Activated effector memory CD4-positive, alpha-beta T cell treated with Interleukin-2 at 50 U/mL for 16 hours (primary cell): ENCODE results near the gene SF3B1.
"Not testable (repeated sequence)": the region's sequence is repeated elsewhere in the genome, so short reads cannot be mapped to it uniquely, and the experiment has no call there.

Experiments used
- DNase-seq: peaks from one replicate; pipeline ENCODE4 v3.0.0-alpha.2; 2020

SF3B1 gene

GRCh38 chr2:197432527-197432926 is 2.3 kb downstream of the SF3B1 start:
- not testable (repeated sequence) for DNase-seq

DNA sequence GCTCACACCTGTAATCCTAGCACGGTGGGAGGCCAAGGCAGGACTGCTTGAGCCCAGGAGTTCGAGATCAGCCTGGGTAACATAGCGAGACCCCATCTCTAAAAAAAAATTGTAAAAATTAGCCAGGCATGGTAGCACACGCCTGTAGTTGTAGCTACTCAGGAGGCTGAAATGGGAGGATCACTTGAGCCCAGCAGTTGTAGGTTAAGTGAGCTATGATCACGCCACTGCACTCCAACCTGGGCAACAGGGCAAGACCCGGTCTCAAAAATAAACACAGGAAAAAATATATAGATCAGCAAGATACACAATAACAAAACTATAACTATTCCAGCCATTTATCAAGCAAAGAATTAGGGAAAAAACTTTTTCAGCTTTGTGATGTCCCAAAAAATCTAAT is 3.0 kb downstream of the SF3B1 start:
- DNase-seq = no peak

DNA sequence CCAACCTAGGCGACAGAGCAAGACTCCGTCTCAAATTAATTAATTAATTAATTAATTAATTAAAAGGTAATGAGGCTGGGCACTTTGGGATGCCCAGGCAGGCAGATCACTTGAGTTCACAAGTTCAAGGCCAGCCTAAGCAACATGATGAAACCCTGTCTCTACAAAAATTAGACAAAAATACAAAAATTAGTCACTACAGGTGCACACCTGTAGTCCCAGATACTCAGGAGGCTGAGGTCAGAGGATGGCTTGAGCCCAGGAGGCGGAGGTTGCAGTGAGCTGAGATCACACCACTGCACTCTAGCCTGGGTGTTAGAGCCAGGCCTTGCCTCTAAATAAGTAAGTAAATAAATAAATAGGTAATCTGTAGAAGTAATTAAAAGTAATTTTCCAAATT is 6.8 kb downstream of the SF3B1 start:
- no peak for DNase-seq

DNA sequence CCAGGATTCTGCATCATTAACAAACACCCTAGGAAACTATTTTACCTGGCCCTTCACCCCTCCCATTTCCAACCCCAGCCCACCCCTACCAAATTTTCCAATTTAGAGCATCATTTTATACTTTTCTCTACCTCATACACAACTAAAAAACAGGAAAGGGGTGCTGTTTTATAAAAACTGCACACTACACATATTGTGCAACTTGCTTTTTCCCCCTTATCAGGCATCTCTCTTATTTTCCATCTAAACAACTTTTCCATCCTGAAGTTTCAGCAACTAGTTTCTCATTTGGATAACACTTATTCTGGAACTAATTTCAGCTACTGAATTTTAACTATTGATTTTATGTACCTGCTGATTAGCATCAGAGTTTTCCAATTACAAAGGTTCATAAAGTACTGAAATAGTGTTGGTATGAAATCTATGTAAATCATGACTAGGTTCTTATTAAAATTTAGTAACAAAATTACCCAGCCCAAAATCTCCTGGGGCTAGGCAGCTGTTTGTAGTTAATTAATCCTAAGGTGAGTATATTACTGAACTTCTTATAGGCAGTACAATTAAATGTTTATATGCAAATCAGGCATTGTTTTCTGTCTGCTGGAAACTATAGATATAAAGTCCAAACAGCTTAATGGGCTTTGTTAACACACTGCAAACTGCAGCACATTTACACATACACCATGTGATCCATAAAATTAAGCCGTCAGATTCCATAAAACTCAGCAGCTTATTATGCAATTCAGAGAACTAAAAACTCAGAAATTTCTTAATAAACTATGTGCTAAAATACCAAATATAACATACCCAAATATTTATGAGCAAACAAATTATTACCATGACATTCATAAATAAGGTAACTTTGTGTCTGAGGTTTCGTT is 7.9 kb downstream of the SF3B1 start:
- no peak for DNase-seq

DNA sequence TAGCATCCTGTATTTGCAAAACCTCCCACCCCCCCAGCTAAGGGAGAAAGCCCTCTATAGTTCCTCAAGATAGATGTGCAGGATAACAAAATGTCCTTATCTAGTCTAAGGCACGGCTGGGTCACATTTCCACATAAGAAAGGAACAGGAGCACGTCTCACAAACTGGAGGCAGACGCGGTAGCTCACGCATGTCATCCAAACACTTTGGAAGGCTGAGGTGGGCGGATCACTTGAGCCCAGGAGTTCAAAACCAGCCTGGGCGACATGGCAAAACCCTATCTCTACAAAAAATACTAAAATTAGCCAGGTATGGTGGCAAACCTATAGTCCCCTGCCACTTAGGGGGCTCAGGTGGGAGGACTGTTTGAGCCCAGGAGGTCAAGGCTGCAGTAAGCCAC is 9.3 kb downstream of the SF3B1 start:
- no peak for DNase-seq

DNA sequence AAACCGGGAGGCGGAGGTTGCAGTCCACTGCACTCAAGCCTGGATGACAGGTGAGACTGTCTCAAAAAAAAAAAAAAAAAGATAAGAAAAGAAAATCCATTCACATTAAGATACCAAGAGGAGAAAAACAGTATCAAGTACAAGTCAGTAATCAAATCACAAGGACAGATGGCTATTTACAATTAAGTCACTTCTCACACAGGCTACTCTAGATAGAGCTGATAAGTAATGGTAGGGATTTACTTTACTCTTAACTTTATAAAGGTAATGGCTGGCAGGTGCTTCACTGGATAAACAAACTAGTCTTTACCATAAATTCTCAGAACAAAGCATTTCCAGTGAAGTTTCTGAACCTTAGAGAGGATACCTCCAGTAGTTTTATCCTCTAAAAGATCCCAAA is 11.5 kb downstream of the SF3B1 start:
- no peak for DNase-seq

GRCh38 chr2:197419438-197419837 is 15.4 kb downstream of the SF3B1 start:
- no peak for DNase-seq

GRCh38 chr2:197416268-197416667 is 18.6 kb downstream of the SF3B1 start:
- no peak for DNase-seq

DNA sequence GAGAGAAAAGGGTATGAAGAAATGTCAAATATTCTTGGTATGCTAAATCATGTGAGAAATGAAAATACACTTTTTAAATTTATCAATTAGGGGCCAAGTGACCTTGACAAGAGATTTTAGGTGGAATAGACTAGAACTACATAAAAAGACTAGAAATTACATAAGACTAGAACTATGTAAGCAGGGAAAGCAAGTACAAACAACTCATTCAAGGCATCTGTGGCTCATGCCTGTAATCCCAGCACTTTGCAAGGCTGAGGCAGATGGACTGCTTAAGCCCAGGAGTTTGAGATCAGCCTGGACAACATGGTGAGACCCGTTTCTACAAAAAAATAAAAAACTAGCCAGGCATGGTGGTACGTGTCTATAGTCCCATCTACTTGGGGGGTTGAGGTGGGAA is 20.3 kb downstream of the SF3B1 start:
- no peak for DNase-seq

DNA sequence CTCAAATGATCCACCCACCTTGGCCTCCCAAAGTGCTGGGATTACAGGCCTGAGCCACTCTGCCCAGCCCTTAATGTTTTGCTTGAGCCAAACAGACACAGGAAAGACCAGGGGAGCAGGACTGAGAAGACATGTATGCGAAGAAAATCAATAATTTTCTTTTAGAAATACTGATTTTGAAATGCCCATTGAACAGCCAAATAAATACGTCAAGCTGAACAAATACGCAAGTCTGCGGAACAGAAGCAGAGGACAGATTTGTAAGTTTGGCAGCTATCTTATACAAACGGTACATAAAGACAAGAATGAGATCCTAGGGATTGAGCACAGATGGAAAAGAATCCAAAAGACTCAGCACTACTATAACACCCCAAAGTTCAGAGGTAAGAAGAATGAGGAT is 20.8 kb downstream of the SF3B1 start:
- no peak for DNase-seq

DNA sequence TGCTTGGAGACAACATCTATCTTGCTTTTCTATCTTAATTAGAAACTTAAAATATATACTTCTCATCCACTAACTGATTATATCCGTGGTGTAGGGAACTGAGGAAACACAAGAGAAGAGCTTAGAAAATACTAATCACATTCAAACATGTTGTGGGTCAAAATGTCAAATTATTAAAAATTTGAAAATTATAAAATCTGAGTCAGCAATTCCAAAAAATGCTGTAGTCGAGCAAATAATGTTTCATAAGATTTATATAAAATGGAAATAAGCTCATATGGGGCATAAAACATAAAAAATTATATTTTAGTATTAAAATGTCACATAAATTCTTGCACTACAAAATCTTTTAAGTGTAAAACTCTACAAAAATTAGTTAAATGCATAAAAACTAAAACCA is 29.2 kb downstream of the SF3B1 start:
- no peak for DNase-seq

DNA sequence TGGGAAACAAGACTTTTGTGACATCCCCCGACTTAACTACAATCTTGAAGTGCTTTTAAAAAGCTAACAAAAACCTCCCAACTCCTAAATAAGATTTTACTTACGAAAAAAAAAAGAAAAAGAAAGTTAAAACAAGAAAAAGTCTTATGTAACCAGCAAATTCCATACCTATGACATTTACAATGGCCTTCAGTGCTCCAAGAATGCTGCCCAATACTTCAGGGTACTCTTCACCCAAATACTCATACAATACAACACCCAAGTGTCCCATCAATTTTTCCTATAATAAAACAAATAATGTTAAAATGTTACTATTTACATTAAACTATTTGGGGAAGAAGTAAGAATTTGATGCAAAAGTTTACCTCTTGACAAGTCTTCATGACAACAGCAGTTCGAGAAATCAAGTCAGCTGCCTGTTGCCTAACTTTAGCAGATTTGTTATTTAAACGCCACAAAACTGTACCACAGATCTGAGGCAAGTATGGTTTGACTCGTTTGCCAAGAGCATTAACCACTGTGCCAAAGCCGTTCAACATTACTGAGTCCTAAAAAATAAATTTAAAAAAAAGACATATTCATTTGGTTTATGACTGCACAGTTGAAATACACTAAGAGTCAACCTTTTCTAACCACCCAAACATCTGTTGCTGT is 34.8 kb downstream of the SF3B1 start:
- no peak for DNase-seq

DNA sequence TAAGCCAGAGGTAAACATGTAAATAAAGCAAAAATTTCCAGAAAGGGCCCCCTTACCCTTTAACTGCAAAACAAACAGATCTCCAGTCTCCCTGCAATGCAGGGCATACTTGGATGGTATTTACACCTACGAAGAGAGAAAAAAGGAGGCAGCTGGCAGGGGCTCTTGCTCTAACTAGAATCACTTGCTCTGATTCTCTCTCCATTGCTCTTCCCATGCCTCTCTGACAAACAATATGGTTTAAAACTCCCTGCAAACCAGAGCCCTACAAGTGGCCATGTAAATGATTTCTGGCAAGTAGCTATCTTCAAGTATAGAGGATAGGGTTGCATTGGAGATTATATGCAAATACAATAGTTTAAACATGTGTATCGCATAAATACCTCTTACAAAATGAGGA is 35.9 kb downstream of the SF3B1 start:
- DNase-seq = no peak

GRCh38 chr2:197391220-197391717 is 43.6 kb downstream of the SF3B1 start:
- no peak for DNase-seq

DNA sequence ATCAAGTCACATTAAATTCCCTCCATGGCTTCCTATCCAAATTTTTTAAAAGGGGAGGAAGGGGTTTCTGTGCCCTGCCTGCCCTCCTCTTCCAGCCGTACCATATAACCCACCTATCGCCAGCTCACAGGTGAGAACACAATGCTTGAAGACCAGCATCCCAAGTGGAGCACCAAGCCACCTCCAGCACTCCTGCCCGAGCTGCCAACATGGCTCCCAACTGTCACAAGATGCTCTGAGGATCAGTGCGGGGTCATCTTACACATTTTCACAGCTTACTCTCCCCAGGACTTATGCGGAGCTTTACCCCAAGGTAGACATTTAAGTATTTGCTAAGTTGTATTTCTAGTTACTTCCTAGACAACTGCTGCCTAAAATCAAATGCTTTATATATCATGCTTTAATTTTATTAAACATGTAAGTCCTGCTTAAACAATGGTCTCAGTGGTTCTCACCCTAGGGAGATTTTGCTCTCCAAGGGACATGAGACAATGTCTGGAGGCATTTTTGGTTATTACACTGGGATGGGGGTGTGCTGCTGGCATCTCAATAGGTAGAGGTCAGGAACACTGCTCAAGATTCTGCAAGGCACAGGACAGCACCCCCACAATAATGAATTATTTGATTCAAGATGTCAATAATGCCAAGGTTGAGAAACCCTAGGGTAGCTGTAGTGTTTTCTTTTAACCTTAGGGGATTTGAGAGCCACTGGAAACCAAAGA is 45.8 kb downstream of the SF3B1 start:
- DNase-seq = no peak

GRCh38 chr2:197387179-197387578 is 47.6 kb downstream of the SF3B1 start:
- DNase-seq = no peak

DNA sequence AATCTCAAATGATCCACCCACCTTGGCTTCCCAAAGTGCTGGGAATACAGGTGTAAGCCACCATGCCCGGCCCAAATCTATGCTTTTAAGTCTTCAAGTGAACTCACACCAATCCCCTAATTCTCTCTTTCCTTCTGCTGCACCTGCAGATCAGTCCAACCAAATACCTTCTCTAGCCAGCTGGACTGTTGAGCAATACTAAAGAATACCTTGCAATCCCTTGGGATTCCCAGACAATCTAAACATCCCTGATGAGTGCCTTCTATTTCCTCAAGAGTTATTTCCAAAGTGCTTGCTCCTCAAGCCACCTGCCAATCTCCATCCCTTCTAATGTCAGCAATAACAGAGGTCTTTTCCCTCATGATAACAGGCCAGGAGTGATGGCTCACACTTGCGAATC is 48.6 kb downstream of the SF3B1 start:
- DNase-seq = no peak

GRCh38 chr2:197383825-197384224 is 51.0 kb downstream of the SF3B1 start:
- DNase-seq = no peak

DNA sequence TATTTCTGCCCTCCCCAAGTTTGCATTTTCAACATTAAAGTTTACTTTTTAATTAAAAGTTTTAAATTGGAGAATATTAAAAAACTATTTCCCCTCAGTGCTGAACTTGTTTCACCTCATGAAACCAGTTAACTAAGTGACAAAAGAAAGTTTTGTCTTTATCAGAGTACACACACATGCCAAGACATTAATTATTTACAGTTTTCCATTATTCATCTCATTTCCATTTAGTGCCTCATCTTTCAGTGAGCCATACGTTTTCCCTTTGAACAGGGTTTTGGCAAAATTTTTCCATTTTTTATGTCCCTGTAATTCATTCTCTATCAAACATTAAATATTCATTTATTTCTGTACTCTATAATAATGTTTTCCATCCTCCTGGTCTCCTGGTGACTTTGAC is 53.2 kb downstream of the SF3B1 start:
- DNase-seq = no peak

DNA sequence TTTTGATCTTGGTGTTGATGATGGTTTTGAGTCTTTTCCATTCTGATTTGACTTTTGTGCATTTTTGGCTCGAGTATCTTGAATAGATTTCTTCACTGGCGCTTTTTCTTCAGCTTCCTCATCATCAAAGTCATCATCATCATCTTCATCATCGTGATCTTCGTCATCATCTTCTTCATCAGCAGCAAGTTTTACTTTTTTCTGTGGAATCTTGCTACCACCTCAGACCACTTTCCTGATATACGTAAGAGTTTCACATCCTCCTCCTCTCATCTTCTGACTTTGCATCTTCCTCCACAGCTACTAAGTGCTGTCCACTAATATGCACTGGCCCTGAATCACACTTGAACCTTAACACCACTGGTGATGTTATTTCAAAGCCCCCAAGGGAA is 54.9 kb downstream of the SF3B1 start:
- not testable (repeated sequence) for DNase-seq

DNA sequence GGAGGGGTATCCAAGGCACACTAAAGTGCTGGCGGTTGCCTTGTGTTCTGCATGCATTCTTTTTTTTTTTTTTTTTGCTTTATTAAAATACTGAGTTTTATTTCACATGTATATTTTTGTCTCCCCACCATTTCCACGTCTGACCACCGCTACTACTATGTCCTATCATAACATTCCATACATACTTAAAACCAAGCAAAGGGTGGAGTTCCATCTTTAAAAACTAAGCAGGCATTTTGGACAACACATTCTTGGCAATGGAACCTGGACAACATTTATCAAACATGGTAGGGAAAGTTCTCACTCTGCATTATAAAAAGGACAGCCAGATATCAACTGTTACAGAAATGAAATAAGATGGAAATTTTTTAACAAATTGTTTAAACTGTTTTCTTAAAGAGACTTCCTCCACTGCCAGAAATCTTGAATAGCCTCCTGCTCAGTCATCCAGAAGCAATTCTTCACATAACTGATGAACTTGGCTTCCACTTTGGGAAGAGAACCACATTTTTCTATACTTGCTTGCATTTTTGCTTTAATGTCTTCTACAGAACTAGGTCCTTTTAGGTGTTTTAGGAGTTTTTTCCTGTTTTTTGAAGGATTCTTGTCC is 55.4 kb downstream of the SF3B1 start:
- DNase-seq = not testable (repeated sequence)

DNA sequence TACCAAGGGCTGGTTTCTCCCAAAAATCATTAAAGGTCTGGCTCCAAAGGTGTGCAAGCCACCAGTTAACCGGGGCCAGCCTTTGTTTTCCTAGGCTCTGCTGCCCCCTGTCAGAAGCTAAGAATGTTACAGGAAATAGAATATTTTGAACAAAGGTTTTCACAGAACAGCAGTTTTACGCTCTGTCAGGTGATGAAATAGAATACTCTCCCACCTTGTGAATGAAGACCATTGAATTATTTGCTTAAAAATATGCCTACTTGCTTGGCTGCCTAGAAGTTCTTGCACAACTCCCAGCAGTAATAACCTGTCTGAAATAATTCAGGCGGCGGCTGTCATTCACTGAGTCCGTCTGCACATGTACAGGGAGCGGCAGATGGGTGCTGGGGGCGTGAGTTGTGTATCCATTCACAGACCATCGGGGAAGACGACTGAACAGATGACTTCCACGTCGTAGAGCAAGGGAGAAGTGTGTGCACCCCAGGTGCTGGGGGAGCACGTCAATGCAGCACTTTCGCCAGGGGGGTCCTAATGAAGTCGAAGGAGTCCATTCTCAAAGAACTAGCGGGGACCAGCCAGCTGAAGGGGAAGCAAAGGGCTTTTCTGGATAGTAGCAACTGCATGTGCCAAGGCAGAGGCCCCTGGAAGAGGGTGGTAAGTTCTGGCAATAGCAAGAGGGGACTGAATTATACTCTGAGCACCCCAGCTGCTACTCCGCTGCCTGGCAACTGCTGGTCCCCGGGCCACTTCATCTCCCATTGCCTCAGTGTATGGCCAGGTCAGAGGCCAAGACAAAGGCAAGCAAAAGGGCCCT is 56.1 kb downstream of the SF3B1 start:
- DNase-seq = peak; percentile 25
